Gastrocnemius medialis (tissue), 4 donors: Measurements from ENCODE around the gene ANKRD49.

Source experiments
- CTCF ChIP-seq, 5 experiments: fragments of 450-650 bp in 3 of 5; fragments of 200-600 bp in 2 of 5; sonication (generic) in 2 of 5; IDR thresholded peaks in 4 of 5; conservative IDR thresholded peaks in 1 of 5; 1 replicate in 4 of 5; 2 replicates in 1 of 5; pipeline ENCODE4 v1.5.1; 2016 to 2019; ENCODE audit warnings: antibody characterized with exemption in 5 of 5, mild to moderate bottlenecking in 3 of 5, moderate library complexity in 3 of 5
- POLR2A ChIP-seq, 2 donors: fragments of 450-650 bp; IDR thresholded peaks; one replicate each; pipeline ENCODE4 v1.6.1; 2017; ENCODE audit warnings: antibody characterized with exemption in 2 of 2, mild to moderate bottlenecking in 2 of 2, moderate library complexity in 2 of 2

GRCh38 chr11:94521684-94522083, 27.9 kb downstream of the ANKRD49 start:
- TF ChIP-seq CTCF (IDR thresholded peaks at IDR 0.05 in 4 of 5, conservative IDR thresholded peaks at IDR 0.05 in 1 of 5) (peak in 1 of 5 experiments; percentile 13), POLR2A (IDR thresholded peaks at IDR 0.05) (no peak)
